HG03521 (cell line): ENCODE data around the gene RGS9BP.
"Not testable (repeated sequence)": the region's sequence is repeated elsewhere in the genome, so short reads cannot be mapped to it uniquely, and the experiment has no call there.

ENCODE experiments used
- ATAC-seq: cut with Tn5 transposase; IDR thresholded peaks from one replicate; pipeline ENCODE4 v1.9.1; 2021; ENCODE audit warnings: mild to moderate bottlenecking, moderate library complexity; ENCODE audit not compliant: unreplicated experiment

The RGS9BP gene, protein sequence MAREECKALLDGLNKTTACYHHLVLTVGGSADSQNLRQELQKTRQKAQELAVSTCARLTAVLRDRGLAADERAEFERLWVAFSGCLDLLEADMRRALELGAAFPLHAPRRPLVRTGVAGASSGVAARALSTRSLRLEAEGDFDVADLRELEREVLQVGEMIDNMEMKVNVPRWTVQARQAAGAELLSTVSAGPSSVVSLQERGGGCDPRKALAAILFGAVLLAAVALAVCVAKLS

DNA sequence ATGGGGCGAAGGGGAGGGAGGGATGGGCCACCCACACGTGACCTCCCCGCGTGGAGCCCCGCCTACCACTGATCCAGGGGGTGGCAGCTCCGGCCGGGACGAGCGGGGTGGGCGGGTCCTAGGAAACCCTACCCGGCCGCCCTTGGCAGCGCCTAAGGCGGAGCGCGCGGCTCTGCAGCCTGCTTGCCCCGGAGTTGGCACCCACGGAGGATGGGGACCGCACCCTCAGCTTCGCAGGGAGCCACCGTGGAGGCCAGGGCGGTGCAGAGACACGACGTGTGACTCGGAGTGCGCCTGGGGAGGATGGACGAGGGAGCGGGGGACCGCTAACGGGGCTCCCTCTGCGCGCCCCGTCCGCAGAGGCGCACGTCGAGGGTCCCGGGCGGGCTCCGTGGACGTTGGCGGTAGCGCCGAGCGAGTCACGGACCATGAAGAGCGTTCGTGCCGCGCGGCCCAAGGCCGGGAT lies at the start of gene RGS9BP:
RGS9BP (plus strand) TSS at position 129 of the 466 bp plus-strand sequence. CDS start 416 bp downstream, outside the sequence.
- ATAC-seq = no peak

DNA sequence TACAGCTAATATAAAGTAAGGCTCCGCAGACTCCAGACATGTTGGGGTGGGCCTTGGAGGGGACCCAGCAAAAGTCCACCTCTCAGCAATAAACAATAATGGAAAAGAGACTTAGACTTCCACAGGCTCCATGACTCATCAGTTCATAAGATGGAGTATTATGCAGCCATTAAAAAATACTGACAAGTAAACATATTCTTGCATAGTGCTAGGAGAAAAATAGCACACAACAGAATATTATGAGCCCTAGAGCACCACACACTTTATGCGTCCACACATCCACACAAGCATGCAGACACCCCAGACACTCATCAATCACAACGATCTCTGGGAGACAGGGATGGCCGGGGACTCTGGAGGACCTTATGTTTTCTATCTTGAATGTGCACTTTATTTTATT lies 48.7 kb upstream of the RGS9BP start:
- no peak for ATAC-seq

DNA sequence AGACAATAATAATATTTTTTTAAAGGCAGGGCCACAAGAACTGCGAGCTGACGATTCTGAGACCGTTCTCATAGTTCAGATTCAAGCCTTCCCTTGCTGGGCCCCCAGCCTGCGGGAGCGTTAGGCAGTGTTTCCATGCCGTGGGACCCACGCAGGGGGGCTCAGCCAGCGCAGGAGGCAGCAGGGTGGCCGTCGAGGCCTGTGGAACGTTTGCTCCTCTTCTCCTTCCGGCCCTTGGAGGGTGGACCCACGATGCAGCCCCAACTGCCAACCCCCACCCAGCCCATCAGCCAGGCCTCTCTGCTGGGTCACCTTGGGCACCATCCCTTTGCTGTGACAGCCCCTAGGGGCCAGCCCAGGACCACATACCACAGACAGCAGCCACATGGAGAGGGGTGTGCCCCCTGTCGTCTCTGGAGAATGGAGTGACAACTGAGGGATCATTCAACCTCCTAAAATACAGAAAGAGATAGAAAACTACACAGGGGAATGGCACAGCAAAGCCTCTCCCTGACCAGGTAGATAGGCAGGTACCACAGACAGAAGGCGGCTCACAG lies 47.9 kb upstream of the RGS9BP start:
- no peak for ATAC-seq

DNA sequence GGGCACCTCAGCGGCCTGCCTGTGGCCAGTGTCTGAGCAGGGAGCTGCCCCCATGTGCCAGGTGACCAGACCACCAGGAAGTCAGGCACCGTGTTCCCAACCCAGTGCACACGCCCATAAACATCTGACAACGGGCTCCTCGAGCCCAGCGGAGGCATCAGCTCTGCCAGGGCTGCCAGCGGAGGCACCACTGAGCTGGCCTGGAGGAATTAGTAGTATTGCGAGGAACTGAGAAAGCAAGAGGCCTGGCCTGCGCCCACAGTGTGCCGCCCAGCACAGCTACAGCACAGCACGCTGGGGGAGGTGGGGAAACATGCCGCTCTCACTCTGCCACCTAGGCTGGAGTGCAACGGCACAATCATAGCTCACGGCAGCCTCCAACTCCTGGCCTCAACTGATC lies 45.3 kb upstream of the RGS9BP start:
- no peak for ATAC-seq

DNA sequence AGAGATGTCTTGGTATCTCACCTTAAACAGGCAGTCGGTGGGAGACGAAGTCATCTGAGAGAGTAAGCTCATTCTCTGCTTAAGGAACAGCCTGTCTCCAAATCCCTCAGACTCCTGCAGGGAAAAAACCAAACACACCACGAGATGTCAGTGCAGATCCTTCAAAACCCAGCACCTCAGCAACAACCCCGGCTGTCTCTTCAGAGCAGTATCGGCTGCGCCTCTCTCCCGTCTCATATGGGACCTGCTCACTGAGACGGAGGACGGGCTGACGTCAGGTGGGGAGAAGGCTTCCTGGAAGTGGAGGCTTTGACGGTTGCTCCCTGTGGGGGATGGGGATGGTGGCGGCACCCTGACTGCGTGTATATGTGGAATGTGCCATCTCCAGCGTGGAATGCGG lies 44.3 kb upstream of the RGS9BP start:
- ATAC-seq = no peak

DNA sequence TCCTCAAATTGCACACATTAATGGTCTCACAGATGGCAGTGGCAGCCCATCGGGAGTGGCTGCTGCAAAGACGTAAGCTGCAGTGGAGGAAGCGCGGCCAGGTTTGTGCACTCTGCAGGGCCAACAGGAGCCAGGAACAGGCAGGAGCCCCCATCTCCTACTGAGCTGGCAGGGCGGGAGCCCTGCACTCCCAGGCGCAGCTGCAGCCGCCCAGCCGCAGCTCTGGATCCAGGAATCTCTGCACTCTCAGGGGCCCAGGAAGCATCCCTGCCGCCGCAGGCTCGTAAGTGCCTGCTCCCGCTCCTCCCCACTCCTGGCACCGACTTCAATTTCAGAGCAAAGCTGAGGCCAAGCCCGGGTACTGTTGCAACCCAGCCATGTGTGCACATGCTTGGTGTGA lies 38.2 kb upstream of the RGS9BP start:
- ATAC-seq = no peak

DNA sequence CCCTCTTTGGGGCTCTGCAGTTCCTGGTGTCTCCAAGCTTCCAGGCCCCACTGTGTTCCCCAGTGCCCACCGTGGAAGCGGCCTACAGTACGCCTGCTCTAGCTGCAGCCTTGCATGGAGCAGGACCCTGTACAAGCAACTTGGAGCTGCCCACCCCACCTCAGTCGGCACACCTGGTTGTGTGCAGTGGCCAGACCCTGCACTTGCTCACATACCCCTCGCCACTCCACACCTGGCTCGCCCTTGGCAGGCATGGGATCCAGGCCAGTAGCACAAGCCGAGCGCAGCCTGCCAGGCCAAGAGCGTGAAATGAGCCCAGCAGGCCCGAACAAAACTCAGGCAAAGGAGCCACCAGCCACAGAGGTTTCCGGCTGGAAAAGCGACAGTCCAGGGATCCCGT lies 37.0 kb upstream of the RGS9BP start:
- no peak for ATAC-seq

DNA sequence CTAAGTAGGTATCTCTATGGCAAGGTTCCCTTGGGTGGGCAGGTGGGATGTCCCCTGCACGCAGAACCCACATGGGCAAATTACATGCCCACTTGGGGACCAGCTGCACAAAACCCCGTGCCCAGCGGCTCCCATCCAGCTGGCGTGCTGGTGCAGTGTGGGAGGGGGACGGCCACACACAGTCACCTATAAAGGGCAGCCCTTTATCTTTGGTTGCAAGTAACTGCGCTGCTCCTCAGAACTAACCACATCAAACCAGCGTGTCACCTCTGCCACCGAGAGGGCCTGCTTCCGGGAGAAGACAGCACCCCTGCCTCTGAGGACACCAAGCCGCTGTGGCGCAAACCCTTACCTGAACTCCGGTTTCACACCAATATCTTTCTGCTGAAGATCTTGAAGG lies 32.9 kb upstream of the RGS9BP start:
- no peak for ATAC-seq

DNA sequence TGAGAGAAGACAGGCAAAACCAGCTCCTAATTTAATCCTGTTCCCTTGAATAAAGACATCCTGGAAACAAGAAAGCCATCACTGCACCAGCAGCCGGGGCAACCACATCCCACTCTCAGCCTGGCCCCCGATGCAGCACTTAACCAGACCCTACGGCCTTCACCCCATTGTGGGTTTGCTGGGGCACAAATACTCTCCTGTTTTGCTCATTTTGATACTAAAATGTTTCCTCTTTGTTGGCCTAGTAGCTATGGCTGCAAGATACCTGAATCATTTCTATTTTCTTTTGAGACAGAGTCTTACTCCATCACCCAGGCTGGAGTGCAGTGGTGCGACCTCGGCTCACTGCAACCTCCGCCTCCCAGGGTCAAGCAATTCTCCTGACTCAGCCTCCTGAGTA lies 29.1 kb upstream of the RGS9BP start:
- no peak for ATAC-seq

DNA sequence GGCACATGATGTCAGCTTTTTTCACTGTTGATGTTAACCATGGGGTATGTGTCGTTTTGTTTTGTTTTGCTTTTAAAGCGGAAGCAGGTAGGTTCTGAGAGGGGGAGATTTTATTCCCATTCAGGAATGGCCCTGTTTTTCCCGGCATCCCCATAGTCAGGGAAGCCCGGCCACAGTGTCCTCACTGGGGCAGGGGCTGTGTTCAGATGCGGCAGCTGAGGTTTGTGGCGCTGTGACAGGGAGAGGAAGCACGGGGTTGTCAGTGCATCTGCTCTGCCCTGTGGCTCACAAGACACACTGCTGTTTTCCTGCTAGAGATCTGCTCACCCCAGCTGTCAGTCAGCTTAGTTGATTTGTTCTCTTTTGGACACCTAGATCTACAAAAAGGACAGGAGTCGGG lies 28.3 kb upstream of the RGS9BP start:
- ATAC-seq = no peak

DNA sequence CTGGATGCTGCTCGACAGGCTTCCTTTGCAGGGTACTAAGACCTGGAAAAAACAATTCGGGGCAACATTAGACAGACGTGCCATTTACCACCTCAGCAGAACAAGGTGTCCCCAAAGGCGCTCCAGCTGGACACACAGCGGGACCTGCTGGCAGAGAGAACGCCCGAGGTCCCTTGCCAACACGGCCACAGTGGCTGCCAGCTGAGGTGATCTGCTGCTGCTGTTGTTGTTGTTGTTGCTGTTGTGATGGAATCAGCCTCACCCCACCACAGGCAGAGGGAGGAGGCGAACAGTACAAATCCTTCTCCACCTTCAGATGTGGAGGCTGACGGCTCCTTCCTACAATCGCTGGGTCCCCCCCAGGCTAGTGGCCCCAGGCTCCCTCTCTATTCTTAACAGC lies 25.9 kb upstream of the RGS9BP start:
- ATAC-seq = no peak

DNA sequence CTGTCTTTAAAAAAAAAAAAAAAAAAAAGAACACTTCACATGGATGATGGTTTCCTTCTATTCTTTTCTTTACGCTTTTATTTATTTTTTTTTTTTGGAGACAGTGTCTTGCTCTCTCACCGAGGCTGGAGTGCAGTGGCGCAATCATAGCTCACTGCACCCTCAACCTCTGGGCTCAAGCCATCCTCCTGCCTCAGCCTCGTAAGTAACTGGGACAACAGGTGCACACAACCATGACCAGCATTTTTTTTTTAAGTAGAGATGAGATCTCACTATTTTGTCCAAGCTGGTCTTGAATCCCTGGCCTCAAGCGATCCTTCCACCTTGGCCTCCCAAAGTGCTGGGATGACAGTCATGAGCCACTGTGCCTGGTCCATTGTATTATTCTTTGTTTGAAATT lies 25.0 kb upstream of the RGS9BP start:
- ATAC-seq = no peak

DNA sequence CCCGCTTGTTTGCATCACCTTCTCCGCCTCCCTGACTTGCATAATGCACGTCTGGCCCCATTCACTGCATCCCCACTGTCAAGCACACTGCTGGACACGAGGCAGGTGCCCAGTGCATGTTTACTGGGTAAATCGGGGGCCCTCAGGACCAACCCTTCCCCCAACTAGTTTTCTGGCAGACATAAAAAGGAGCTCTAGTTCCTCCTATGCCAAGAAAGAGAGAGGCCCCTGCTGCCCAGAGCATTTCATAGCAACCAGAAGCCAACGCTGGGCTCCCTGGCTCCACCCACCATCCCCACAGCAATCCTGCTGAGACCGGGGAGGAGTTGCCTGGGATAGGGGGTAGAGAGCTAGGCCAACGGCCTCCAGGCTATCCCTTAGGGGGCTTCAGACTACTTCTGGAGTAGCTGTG lies 23.9 kb upstream of the RGS9BP start:
- no peak for ATAC-seq

DNA sequence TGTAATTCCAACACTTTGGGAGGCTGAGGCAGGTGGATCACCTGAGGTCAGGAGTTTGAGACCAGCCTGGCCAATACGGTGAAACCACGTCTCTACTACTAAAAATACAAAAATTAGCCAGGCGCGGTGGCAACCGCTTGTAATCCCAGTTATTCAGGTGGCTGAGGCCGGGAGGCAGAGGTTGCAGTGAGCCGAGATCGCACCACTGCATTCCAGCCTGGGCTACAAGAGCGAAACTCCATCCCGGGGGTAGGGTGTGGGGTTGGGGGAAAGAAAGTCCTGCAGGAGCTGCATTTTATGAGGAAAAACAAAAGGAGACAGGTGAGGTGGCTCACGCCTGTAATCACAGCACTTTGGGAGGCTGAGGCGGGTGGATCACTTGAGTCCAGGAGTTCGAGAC lies 23.3 kb upstream of the RGS9BP start:
- not testable (repeated sequence) for ATAC-seq

DNA sequence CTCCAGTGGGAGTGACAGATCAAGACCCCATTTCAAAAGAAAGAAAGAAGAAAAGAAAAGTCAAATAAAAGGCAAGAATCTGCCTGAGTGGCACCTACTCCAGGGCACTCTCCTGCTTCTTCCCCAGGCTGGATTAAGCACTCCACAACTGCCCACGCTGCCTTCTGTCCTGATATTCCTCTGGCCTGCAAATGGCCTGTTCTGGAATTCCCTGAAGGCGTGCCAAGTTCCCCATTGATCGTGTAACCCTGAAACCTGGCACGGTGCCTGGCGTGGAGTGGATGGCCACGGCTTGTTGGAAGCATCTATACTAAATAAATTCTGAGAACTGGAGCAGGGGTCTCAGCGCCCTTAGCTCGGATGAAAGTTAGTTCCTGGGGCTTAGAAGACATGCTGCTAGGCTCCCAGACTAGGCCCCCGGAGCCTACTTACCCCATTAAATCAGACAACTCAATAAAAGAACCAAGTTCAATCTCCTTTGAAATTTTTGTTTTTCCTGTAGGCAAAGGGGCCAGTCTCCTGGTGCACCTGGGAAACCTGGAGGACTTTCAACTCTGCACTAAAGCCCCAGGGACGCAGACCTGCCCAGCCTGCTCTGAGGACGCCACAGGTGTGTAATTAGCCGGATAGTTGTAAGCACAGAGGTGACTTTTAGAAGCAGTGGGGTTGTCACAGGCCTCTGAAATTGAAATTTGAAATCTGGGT lies 22.6 kb upstream of the RGS9BP start:
- ATAC-seq = no peak

DNA sequence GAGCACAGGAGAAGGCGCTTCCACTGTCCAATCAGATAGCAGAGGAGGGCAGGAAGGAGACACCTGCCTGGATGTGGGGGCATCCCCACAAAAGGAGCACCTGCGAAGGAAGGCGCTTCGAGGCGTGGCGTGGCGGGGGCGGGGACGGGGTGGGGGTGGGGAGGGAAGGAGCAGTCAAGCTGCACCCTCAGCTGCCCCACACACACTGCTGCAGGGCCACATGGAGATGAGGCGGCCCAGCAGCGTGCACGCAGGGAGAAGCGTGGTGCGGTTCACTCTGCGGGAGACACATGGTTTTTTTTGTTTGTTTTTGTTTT lies 22.1 kb upstream of the RGS9BP start:
- ATAC-seq = no peak

DNA sequence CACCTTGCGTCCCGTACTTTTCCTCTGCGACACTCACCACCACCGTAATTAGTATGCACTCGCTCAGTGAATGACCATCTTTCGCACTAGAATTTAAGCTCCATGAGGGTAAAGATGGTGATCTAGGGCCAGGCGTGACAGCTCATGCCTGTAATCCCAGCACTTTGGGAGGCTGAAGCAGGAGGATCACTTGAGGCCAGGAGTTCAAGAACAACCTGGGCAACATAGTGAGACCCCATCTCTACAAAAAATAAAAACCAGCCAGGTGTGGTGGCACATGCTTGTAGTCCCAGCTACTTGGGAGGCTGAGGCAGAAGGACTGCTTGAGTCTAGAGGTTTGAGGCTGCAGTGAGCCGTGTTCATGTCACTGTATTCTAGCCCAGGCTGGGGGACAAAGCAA lies 19.3 kb upstream of the RGS9BP start:
- ATAC-seq = not testable (repeated sequence)

DNA sequence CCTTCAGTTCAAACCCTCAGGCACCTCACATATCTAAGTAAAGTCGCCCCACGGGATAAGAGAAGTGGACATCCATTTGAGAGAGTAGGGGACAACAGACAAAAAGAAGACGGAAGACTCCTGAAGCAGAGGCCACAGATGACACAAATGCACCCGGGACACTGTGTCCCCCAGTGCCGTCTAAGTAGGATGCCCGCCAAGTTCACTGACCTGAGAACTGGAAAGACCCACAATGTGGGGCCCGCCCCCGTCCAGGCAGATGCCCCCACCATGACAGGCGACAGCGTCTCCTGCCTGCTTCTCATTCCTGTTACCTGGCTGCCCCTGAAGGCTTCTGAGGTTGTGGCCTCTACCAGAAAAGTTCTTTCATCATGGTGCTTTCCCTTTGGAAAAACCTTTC lies 17.6 kb upstream of the RGS9BP start:
- no peak for ATAC-seq

DNA sequence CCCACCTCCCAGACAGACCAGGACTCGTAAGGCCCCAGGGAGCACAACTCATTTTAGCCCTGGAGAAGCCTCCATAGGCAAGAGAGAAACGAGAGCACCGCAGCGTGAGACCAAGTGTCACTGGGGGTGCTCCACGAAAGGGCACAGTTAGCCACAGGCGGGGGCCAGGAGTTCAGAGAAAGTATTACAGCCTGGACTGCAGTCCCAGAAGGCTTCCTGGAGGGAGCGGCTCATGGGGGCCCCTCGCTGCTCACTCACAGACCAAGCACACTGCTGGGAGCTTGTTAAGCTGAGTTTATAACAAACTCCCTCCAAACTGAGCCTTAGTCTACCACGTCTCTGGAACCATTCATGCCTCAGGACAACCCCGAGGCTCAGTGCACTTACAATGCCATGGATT lies 17.1 kb upstream of the RGS9BP start:
- no peak for ATAC-seq

DNA sequence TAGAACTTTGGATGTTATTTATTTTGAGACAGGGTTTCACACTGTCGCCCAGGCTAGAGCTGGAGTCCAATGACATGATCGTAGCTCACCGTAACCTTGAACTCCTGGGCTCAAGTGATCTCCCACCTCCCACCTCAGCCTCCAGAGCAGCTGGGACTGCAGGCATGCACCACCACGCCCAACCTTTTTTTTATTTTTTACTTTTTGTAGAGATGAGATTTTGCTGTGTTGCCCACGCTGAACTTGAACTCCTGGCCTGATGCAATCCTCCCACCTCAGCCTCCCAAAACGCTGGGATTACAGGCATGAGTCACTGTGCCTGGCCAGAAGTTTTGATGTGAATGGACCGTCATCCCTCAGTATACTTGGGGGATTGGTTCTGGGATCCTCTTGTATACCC lies 14.3 kb upstream of the RGS9BP start:
- no peak for ATAC-seq

DNA sequence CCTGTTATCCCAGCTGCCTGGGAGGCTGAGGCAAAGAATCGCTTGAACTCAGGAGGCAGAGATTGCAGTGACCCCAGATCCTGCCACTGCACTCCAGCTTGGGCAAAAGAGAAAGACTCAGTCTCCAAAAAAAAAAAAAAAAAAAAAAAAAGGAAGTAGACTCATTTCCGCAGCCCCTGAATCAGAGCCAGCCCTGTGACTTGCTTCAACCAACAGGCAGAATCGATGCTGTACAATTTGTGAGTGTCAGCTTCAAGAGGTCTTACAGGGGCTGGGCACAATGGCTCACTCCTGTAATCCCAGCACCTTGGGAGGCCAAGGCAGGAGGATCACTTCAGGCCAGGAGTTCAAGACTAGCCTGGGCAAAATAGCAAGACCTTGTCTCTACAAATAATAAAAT lies 13.5 kb upstream of the RGS9BP start:
- ATAC-seq = no peak

DNA sequence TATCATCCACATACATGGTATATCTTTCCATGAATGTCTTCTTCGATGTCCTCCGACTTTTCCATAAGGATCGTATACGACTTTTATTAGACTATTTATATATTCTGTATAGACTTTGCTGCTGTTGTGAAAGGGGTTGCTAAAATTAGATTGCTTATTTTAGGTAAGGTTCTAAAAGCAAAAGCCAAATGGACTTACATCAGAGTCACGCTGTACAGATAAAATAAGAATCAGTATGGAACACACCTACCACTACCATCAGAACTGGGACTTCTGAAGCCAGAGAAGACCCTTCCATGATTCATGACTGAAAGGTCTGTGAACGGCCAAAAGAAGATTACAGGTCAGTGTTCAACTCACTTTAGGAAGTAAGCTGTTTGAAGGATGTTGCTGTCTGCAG lies 9.6 kb upstream of the RGS9BP start:
- ATAC-seq = no peak

DNA sequence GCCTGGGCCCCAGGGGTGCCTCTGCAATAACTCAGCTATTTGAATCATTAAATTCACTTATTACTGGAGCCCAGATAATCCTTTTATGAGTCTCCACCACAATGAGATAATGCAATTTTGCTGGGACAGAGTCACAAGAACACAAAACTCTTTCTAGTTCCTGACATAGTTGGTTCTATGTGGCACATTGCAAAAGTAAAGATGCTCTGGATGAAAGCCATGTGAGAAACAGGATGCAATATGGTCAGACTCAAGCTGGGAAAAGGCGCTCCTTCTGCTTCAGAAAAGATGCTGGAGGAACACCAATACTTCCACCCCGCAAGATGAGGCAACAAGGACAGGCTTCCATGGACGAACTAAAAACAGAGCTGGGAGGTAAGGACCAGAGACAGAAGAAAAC lies 6.3 kb upstream of the RGS9BP start:
- no peak for ATAC-seq
